Loucy (cell line): ENCODE results near the gene PPIL4.

Experiments
- EZH2phosphoT487 ChIP-seq: fragments of 200-600 bp; IDR thresholded peaks from 2 replicates; pipeline ENCODE4 v1.6.1; 2018; ENCODE audit warnings: antibody characterized with exemption, mild to moderate bottlenecking, moderate library complexity, borderline replicate concordance
- TF ChIP-seq, protein P1 (sequence below): fragments of 200-600 bp; sonication (generic); conservative IDR thresholded peaks from 2 replicates; pipeline ENCODE4 v1.5.1; 2014; ENCODE audit warnings: mild to moderate bottlenecking, antibody characterized with exemption, low read length

DNA sequence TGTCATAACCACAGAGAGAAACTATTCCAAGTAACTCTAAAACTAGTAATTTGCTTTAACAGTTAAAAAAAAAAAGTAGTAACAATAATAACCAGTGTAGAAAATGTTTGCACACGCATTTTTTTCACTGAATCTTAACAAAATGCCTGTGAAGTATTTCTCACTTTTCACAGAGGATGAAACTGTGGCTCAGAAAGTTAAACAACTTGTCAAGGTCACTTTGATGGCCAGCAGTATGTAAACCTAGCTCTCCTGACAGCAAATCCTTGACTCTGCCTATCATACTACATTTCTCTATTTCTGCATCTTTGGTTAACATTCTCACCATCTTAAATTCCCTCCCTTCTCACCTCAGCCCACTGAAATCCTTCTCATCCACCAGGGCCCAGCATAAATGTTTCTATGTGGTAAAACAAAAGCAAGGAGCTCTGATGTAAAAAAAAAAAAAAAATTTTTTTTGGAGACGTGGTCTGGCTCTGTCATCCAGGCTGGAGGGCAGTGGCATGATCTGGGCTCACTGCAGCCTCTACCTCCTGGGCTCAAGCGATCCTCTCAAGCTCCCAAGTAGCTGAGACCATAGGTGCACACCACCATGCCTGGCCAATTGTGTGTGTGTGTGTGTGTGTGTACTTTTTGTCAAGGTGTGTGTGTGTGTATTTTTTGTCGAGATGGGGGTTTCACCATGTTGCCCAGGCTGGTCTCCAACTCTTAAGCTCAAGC, 34.9 kb downstream of the PPIL4 start:
- TF ChIP-seq, protein P1, sequence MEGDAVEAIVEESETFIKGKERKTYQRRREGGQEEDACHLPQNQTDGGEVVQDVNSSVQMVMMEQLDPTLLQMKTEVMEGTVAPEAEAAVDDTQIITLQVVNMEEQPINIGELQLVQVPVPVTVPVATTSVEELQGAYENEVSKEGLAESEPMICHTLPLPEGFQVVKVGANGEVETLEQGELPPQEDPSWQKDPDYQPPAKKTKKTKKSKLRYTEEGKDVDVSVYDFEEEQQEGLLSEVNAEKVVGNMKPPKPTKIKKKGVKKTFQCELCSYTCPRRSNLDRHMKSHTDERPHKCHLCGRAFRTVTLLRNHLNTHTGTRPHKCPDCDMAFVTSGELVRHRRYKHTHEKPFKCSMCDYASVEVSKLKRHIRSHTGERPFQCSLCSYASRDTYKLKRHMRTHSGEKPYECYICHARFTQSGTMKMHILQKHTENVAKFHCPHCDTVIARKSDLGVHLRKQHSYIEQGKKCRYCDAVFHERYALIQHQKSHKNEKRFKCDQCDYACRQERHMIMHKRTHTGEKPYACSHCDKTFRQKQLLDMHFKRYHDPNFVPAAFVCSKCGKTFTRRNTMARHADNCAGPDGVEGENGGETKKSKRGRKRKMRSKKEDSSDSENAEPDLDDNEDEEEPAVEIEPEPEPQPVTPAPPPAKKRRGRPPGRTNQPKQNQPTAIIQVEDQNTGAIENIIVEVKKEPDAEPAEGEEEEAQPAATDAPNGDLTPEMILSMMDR: no peak
- no peak for TF ChIP-seq EZH2phosphoT487
